Dermis blood vessel endothelial cell (primary cell): Measurements from ENCODE around the gene CD300LF. TPM values are rescaled to one million over a fixed set of nuclear protein-coding genes. Genes with fewer than 3 reads are reported as not detected.

Source experiments
- total RNA-seq: library from RNA; depleted of rRNA; stranded (reverse); fragments of >200 nt; gene quantifications from 2 replicates; pipeline ENCODE4 v1.2.3, GENCODE V29; 2014

CD300LF gene
- total RNA-seq, 1 donor from 2014 or later: not detected

Other genes with a start within 250 kb of the CD300LF start
- not detected in 2 replicates for gene CD300A, start 246.3 kb downstream of the CD300LF start, total RNA-seq
- not detected in 2 replicates for gene CD300LB, start 181.4 kb downstream of the CD300LF start, total RNA-seq
- not detected in 2 replicates for gene CD300C, start 166.8 kb downstream of the CD300LF start, total RNA-seq
- not detected in 2 replicates for gene CD300H, start 145.4 kb downstream of the CD300LF start, total RNA-seq
- gene CD300LD, start 120.6 kb downstream of the CD300LF start, total RNA-seq: not detected in 2 replicates
- not detected in 2 replicates for gene CD300E, start 89.2 kb downstream of the CD300LF start, total RNA-seq
- gene RAB37, start 24.3 kb upstream of the CD300LF start, total RNA-seq: 0.17 and 0.37 TPM in 2 replicates
- 10.4 and 22.5 TPM in 2 replicates for gene NHERF1, start 35.7 kb upstream of the CD300LF start, total RNA-seq
- gene NAT9, start 63.4 kb upstream of the CD300LF start, total RNA-seq: 29.9 and 37.6 TPM in 2 replicates
- 0.14 and 0.17 TPM in 2 replicates for gene GRIN2C, start 147.0 kb upstream of the CD300LF start, total RNA-seq
- gene FDXR, start 160.1 kb upstream of the CD300LF start, total RNA-seq: 36.2 and 59.5 TPM in 2 replicates
- 0.05 TPM in 1 of 2 replicates, not detected in the other for gene FADS6, start 180.7 kb upstream of the CD300LF start, total RNA-seq
- gene USH1G, start 210.3 kb upstream of the CD300LF start, total RNA-seq: not detected in 2 replicates
- gene OTOP2, start 211.3 kb upstream of the CD300LF start, total RNA-seq: not detected in 2 replicates
- gene OTOP3, start 223.0 kb upstream of the CD300LF start, total RNA-seq: not detected in 2 replicates